HepG2 (cell line): Measurements from ENCODE around the gene C1QBP. TPM values are rescaled to one million over a fixed set of nuclear protein-coding genes. Genes with fewer than 3 reads are reported as not detected.

Experiments
- ATAC-seq: fragments of 200-7000 bp; cut with Tn5 transposase; 3 replicates; pipeline ENCODE4 v1.9.1; 2020; ENCODE audit warnings: mild to moderate bottlenecking, moderate library complexity
- BruUV-seq: library from RNA; stranded (reverse); fragments of 400-500 nt; replicated peaks from 2 replicates; lab custom pipeline; 2021; lab: Mats Ljungman, UMichigan
- CTCF ChIA-PET: fragments of 300-600 bp; formaldehyde crosslinking; extraction: SDS; loops from one replicate; lab custom pipeline; 2021; ENCODE audit warnings: low total read pairs, inconsistent platforms, low intra/inter-chr PET ratio; lab: Yijun Ruan, JAX
- POLR2A ChIA-PET: fragments of 350-600 bp; sonication (Branson Sonifier 250); formaldehyde crosslinking; loops from one replicate; lab custom pipeline; 2020; ENCODE audit warnings: antibody characterized with exemption, inconsistent platforms; lab: Yijun Ruan, JAX
- DNase-seq: peaks from one replicate; pipeline ENCODE4 v3.0.0-alpha.2; 2015; ENCODE audit warnings: low spot score
- FAIRE-seq: peaks from 3 replicates; lab custom pipeline; 2011; peaks lifted over from hg19 to GRCh38; lab: Jason Lieb, UNC
- H2AFZ ChIP-seq: one replicate; pipeline ENCODE4 v1.6.1; 2011; ENCODE audit warnings: low read length, inconsistent platforms
- H3K27ac ChIP-seq: fragments of 300-600 bp; 3 replicates; pipeline ENCODE4 v1.8.0; 2011; ENCODE audit warnings: mixed run types, mild to moderate bottlenecking, mixed read lengths, low read length, inconsistent platforms; ENCODE audit not compliant: insufficient read depth; ENCODE audit errors: extremely low read length
- H3K27me3 ChIP-seq, 2 experiments: fragments of 200-600 bp in 1 of 2; 2 replicates in 1 of 2; 3 replicates in 1 of 2; pipeline versions ENCODE4 v1.6.0 to v1.8.0; 2011; ENCODE audit warnings: low read length in 2 of 2, mild to moderate bottlenecking in 2 of 2, moderate library complexity in 2 of 2, inconsistent platforms in 1 of 2; ENCODE audit not compliant: insufficient read depth in 2 of 2, control insufficient read depth in 1 of 2
- H3K36me3 ChIP-seq, 2 experiments: fragments of 200-600 bp in 1 of 2; replicated peaks in 1 of 2; 2 replicates in 1 of 2; 3 replicates in 1 of 2; pipeline versions ENCODE4 v1.5.1 to v1.8.0; 2011; ENCODE audit warnings: low read length in 2 of 2, inconsistent platforms in 1 of 2; ENCODE audit not compliant: insufficient read depth in 2 of 2, control insufficient read depth in 1 of 2
- H3K4me1 ChIP-seq: 2 replicates; pipeline ENCODE4 v1.5.1; 2012; ENCODE audit warnings: low read length, inconsistent platforms; ENCODE audit not compliant: insufficient read depth
- H3K4me2 ChIP-seq: 2 replicates; pipeline ENCODE4 v1.6.0; 2011; ENCODE audit warnings: low read depth, low read length, inconsistent platforms
- H3K4me3 ChIP-seq, 3 experiments: fragments of 200-600 bp in 1 of 3; sonication (generic), shearing (Covaris generic) in 1 of 3; replicated peaks in 1 of 3; 2 replicates each; pipeline ENCODE4 v1.5.1; 2011 to 2016; ENCODE audit warnings: low read length in 3 of 3, inconsistent platforms in 2 of 3, low read depth in 2 of 3, mild to moderate bottlenecking in 2 of 3, control low read depth in 1 of 3, mixed read lengths in 1 of 3; ENCODE audit not compliant: insufficient read depth in 1 of 3
- H3K79me2 ChIP-seq: one replicate; pipeline ENCODE4 v1.6.1; 2011; ENCODE audit warnings: low read length, inconsistent platforms; ENCODE audit not compliant: insufficient read depth
- H3K9ac ChIP-seq: 2 replicates; pipeline ENCODE4 v1.6.0; 2011; ENCODE audit warnings: mild to moderate bottlenecking, low read depth, low read length, inconsistent platforms; ENCODE audit not compliant: insufficient read depth
- H3K9me3 ChIP-seq: 2 replicates; pipeline ENCODE4 v1.5.1; 2012; ENCODE audit warnings: mild to moderate bottlenecking, low read length
- H4K20me1 ChIP-seq: 2 replicates; pipeline ENCODE4 v1.6.0; 2011; ENCODE audit warnings: inconsistent platforms, mild to moderate bottlenecking, low read length, moderate library complexity; ENCODE audit not compliant: insufficient read depth
- CC2D1A ChIP-seq: sonication (generic); formaldehyde crosslinking; IDR thresholded peaks from 2 replicates; pipeline ENCODE4 v1.8.1; 2023; ENCODE audit warnings: mild to moderate bottlenecking, missing genetic modification reagents
- CREM ChIP-seq, 2 experiments: sonication (generic) in 1 of 2; formaldehyde crosslinking in 1 of 2; IDR thresholded peaks; 2 replicates each; pipeline versions ENCODE4 v1.4.0 to v1.6.1; 2016 to 2020; ENCODE audit warnings: antibody characterized with exemption in 1 of 2, mild to moderate bottlenecking in 1 of 2, missing genetic modification reagents in 1 of 2
- FOXK1 ChIP-seq: sonication (generic); formaldehyde crosslinking; IDR thresholded peaks from 2 replicates; pipeline ENCODE4 v1.4.0; 2020; ENCODE audit warnings: low read depth, missing genetic modification reagents, borderline replicate concordance
- NFKBIZ ChIP-seq: IDR thresholded peaks from 2 replicates; pipeline ENCODE4 v1.6.1; 2018; ENCODE audit warnings: missing genetic modification reagents, missing compliant biosample characterization
- RBFOX2 ChIP-seq: fragments of 200-400 bp; formaldehyde crosslinking; IDR thresholded peaks from 2 replicates; pipeline ENCODE4 v1.6.1; 2017; ENCODE audit warnings: low read depth, mild to moderate bottlenecking, low read length
- RXRB ChIP-seq: IDR thresholded peaks from 2 replicates; pipeline ENCODE4 v1.6.1; 2016; ENCODE audit warnings: borderline replicate concordance, missing genetic modification reagents, missing compliant biosample characterization
- U2AF2 ChIP-seq: fragments of 200-400 bp; formaldehyde crosslinking; IDR thresholded peaks from 2 replicates; pipeline ENCODE4 v1.6.1; 2017; ENCODE audit warnings: low read depth, mild to moderate bottlenecking, low read length
- ZKSCAN8 ChIP-seq: IDR thresholded peaks from 2 replicates; pipeline ENCODE4 v1.6.1; 2016; ENCODE audit warnings: borderline replicate concordance, missing genetic modification reagents, missing compliant biosample characterization
- ZNF557 ChIP-seq: sonication (generic); formaldehyde crosslinking; IDR thresholded peaks from 2 replicates; pipeline ENCODE4 v1.4.0; 2020; ENCODE audit warnings: missing genetic modification reagents
- WGBS: methylation state at CpG from one replicate; pipeline ENCODE4 v1.1.6; 2017; ENCODE audit warnings: low lambda C conversion rate; 5-methylcytosine and 5-hydroxymethylcytosine counted together
- in situ Hi-C: cut with HindIII; loops from 2 replicates; pipeline ENCODE4 v1.10.0; 2017; ENCODE audit warnings: low pct_unique_long_range_greater_than_20kb; ENCODE audit not compliant: extremely low pct_ligation_motif_present
- intact Hi-C: fragments of 100-400 bp; cut with micrococcal nuclease; formaldehyde crosslinking; loops from one replicate; pipeline ENCODE4 v1.10.0; 2022; ENCODE audit not compliant: unreplicated experiment
- polyA plus RNA-seq, 8 experiments: library from polyadenylated mRNA; depleted of rRNA in 3 of 8; stranded (reverse) in 7 of 8; unstranded in 1 of 8; fragments of >200 nt; fragmentation: Illumina TruSeq in 4 of 8; extraction: Trizol in 4 of 8; gene quantifications; 2 replicates each; pipeline versions ENCODE4 v1.2.1 to v1.2.3, GENCODE V29; 2011 to 2016; ENCODE audit warnings: low read depth in 4 of 8, missing spikeins in 1 of 8, mixed read lengths in 1 of 8; ENCODE audit not compliant: insufficient read depth in 1 of 8
- total RNA-seq, 5 experiments: library from RNA; depleted of rRNA; stranded (reverse); fragments of >200 nt; fragmentation: Illumina TruSeq; extraction: Trizol; gene quantifications; 2 replicates each; pipeline ENCODE4 v1.2.3, GENCODE V29; 2016; ENCODE audit warnings: low read depth in 1 of 5
- TF ChIP-seq, protein P1 (sequence below): sonication (generic); formaldehyde crosslinking; IDR thresholded peaks from 2 replicates; pipeline ENCODE4 v1.8.0; 2022; ENCODE audit warnings: mild to moderate bottlenecking, missing genetic modification reagents, moderate library complexity

Gene C1QBP
- total and polyA plus RNA-seq, 2 of the 13 experiments (the other 11 are each of a cell fraction or from before 2014, with no cell fraction given), result 219 to 680 TPM

DNA sequence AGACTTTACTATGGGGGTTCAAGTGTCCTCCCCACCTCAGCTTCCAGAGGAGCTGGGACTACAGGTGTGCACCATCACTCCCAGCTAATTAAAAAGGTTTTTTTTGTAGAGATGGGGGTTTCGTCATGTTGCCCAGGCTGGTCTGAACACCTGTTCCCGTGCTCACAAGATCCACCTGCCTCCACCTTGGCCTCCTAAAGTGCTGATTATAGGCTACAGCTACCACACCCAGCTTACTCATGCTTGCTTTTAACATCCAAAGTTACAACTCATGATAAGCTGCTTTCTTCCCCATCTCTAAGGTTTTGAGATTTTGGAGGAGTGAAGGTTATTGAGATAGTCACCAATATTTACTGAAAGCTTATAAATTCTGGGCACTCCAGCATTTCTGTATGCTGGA is 22.1 kb downstream of the C1QBP start:
- Histone ChIP-seq H3K9ac (0 out of 2 replicates have a peak overlapping the region, but pooled peaks have one; percentile 14), H3K4me3 (no peak overlapping the region), H3K36me3 (peaks cover 13 to 49% of the 10 kb centered on the region in 2 experiments), H4K20me1 (no peaks in the 10 kb centered on the region; the same call in 1 of the 2 replicates), H3K9me3 (no peaks in the 10 kb centered on the region), H3K79me2 (peaks cover 64% of the 10 kb centered on the region), H3K4me2 (peak overlapping the region; percentile 51)
- FAIRE-seq (no peak), ATAC-seq (no peak), DNase-seq (no peak)
- WGBS, result 84% methylated on average over 2 of the region's 2 CpGs
- BruUV-seq, result no TSS peak
- intact Hi-C loops, result no loop called here
- ChIA-PET CTCF (no interaction called here), POLR2A (no interaction called here)
- TF ChIP-seq ZKSCAN8, result no peak
- no peak for TF ChIP-seq RXRB
- no peak for TF ChIP-seq FOXK1 (CRISPR knock-in tag)
- TF ChIP-seq, protein P1, sequence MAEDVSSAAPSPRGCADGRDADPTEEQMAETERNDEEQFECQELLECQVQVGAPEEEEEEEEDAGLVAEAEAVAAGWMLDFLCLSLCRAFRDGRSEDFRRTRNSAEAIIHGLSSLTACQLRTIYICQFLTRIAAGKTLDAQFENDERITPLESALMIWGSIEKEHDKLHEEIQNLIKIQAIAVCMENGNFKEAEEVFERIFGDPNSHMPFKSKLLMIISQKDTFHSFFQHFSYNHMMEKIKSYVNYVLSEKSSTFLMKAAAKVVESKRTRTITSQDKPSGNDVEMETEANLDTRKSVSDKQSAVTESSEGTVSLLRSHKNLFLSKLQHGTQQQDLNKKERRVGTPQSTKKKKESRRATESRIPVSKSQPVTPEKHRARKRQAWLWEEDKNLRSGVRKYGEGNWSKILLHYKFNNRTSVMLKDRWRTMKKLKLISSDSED (CRISPR knock-in tag), result no peak
- TF ChIP-seq ZNF557 (CRISPR knock-in tag), result no peak
- no peak for TF ChIP-seq RBFOX2
- TF ChIP-seq CREM (IDR thresholded peaks at IDR 0.05), result no peak
- no peak for TF ChIP-seq CREM (CRISPR knock-in tag; IDR thresholded peaks at IDR 0.05)
- TF ChIP-seq U2AF2, result no peak
- TF ChIP-seq NFKBIZ (CRISPR knock-in tag), result no peak
- TF ChIP-seq CC2D1A, result no peak
- TF ChIP-seq, all 625 proteins: peak for 0
- in situ Hi-C loops, result no loop called here
- Histone ChIP-seq H3K4me1 (peaks cover 52% of the 10 kb centered on the region), H2AFZ (no peak overlapping the region), H3K27me3 (no peaks in the 10 kb centered on the region; a peak in 1 of 5 replicates), H3K27ac (no peak overlapping the region)
